ENCODE results near the gene PKDCC. TPM values are rescaled to one million over a fixed set of nuclear protein-coding genes. Genes with fewer than 3 reads are reported as not detected.

Gene PKDCC
- total and polyA plus RNA-seq, 2 of the 8 experiments (the other 6 are each of a cell fraction or from before 2014, with no cell fraction given): 49.9 to 80.1 TPM

DNA sequence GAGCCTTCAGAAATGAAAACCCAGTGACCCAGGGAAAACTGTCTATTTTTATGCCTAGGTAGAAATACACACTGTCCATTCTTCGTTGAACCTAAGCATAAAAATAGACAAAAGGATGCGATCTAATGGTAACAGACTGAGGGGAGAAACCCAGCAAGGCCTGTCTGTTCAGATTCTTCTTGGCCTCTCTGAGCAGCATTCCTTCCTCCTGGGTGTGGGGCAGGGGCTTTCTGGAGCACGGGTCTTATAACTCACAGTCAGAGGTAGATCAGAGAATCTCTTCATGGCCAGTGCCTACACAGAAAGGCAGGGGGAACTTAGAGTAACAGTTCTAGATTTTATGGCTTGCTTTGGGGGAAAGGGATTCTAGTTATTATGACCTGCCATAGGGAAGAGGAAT lies 56.0 kb downstream of the PKDCC start (continued):
- TF ChIP-seq, protein P1, sequence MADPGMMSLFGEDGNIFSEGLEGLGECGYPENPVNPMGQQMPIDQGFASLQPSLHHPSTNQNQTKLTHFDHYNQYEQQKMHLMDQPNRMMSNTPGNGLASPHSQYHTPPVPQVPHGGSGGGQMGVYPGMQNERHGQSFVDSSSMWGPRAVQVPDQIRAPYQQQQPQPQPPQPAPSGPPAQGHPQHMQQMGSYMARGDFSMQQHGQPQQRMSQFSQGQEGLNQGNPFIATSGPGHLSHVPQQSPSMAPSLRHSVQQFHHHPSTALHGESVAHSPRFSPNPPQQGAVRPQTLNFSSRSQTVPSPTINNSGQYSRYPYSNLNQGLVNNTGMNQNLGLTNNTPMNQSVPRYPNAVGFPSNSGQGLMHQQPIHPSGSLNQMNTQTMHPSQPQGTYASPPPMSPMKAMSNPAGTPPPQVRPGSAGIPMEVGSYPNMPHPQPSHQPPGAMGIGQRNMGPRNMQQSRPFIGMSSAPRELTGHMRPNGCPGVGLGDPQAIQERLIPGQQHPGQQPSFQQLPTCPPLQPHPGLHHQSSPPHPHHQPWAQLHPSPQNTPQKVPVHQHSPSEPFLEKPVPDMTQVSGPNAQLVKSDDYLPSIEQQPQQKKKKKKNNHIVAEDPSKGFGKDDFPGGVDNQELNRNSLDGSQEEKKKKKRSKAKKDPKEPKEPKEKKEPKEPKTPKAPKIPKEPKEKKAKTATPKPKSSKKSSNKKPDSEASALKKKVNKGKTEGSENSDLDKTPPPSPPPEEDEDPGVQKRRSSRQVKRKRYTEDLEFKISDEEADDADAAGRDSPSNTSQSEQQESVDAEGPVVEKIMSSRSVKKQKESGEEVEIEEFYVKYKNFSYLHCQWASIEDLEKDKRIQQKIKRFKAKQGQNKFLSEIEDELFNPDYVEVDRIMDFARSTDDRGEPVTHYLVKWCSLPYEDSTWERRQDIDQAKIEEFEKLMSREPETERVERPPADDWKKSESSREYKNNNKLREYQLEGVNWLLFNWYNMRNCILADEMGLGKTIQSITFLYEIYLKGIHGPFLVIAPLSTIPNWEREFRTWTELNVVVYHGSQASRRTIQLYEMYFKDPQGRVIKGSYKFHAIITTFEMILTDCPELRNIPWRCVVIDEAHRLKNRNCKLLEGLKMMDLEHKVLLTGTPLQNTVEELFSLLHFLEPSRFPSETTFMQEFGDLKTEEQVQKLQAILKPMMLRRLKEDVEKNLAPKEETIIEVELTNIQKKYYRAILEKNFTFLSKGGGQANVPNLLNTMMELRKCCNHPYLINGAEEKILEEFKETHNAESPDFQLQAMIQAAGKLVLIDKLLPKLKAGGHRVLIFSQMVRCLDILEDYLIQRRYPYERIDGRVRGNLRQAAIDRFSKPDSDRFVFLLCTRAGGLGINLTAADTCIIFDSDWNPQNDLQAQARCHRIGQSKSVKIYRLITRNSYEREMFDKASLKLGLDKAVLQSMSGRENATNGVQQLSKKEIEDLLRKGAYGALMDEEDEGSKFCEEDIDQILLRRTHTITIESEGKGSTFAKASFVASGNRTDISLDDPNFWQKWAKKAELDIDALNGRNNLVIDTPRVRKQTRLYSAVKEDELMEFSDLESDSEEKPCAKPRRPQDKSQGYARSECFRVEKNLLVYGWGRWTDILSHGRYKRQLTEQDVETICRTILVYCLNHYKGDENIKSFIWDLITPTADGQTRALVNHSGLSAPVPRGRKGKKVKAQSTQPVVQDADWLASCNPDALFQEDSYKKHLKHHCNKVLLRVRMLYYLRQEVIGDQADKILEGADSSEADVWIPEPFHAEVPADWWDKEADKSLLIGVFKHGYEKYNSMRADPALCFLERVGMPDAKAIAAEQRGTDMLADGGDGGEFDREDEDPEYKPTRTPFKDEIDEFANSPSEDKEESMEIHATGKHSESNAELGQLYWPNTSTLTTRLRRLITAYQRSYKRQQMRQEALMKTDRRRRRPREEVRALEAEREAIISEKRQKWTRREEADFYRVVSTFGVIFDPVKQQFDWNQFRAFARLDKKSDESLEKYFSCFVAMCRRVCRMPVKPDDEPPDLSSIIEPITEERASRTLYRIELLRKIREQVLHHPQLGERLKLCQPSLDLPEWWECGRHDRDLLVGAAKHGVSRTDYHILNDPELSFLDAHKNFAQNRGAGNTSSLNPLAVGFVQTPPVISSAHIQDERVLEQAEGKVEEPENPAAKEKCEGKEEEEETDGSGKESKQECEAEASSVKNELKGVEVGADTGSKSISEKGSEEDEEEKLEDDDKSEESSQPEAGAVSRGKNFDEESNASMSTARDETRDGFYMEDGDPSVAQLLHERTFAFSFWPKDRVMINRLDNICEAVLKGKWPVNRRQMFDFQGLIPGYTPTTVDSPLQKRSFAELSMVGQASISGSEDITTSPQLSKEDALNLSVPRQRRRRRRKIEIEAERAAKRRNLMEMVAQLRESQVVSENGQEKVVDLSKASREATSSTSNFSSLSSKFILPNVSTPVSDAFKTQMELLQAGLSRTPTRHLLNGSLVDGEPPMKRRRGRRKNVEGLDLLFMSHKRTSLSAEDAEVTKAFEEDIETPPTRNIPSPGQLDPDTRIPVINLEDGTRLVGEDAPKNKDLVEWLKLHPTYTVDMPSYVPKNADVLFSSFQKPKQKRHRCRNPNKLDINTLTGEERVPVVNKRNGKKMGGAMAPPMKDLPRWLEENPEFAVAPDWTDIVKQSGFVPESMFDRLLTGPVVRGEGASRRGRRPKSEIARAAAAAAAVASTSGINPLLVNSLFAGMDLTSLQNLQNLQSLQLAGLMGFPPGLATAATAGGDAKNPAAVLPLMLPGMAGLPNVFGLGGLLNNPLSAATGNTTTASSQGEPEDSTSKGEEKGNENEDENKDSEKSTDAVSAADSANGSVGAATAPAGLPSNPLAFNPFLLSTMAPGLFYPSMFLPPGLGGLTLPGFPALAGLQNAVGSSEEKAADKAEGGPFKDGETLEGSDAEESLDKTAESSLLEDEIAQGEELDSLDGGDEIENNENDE (IDR thresholded peaks at IDR 0.05; ENCODE audit: insufficient replicate concordance, low read length): no peak
- TF ChIP-seq JUND (IDR thresholded peaks at IDR 0.05; ENCODE audit: low read length): no peak
- TF ChIP-seq SAP30 (IDR thresholded peaks at IDR 0.05; ENCODE audit: insufficient read depth, insufficient replicate concordance, low read length): no peak
- TF ChIP-seq KDM5A (IDR thresholded peaks at IDR 0.05; ENCODE audit: low read length): no peak
- no peak for TF ChIP-seq SP2 (IDR thresholded peaks at IDR 0.05; ENCODE audit: low read length)
- no peak for TF ChIP-seq NANOG (IDR thresholded peaks at IDR 0.05; ENCODE audit: insufficient read depth, low read depth, low read length, poor library complexity, severe bottlenecking)
- no peak for TF ChIP-seq TAF1 (IDR thresholded peaks at IDR 0.05; ENCODE audit: low read depth, low read length)
- no peak for TF ChIP-seq EZH2 (IDR thresholded peaks at IDR 0.05; ENCODE audit: low read depth, low read length, severe bottlenecking)
- TF ChIP-seq, protein P2, sequence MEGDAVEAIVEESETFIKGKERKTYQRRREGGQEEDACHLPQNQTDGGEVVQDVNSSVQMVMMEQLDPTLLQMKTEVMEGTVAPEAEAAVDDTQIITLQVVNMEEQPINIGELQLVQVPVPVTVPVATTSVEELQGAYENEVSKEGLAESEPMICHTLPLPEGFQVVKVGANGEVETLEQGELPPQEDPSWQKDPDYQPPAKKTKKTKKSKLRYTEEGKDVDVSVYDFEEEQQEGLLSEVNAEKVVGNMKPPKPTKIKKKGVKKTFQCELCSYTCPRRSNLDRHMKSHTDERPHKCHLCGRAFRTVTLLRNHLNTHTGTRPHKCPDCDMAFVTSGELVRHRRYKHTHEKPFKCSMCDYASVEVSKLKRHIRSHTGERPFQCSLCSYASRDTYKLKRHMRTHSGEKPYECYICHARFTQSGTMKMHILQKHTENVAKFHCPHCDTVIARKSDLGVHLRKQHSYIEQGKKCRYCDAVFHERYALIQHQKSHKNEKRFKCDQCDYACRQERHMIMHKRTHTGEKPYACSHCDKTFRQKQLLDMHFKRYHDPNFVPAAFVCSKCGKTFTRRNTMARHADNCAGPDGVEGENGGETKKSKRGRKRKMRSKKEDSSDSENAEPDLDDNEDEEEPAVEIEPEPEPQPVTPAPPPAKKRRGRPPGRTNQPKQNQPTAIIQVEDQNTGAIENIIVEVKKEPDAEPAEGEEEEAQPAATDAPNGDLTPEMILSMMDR (IDR thresholded peaks at IDR 0.05; ENCODE audit: control extremely low read depth in 1 of 3, insufficient read depth in 1 of 3, low read depth in 1 of 3, low read length in 3 of 3): no peak
